ENCODE results near the gene COL23A1.
"Not testable (repeated sequence)": the region's sequence is repeated elsewhere in the genome, so short reads cannot be mapped to it uniquely, and the experiment has no call there.

COL23A1 gene

DNA sequence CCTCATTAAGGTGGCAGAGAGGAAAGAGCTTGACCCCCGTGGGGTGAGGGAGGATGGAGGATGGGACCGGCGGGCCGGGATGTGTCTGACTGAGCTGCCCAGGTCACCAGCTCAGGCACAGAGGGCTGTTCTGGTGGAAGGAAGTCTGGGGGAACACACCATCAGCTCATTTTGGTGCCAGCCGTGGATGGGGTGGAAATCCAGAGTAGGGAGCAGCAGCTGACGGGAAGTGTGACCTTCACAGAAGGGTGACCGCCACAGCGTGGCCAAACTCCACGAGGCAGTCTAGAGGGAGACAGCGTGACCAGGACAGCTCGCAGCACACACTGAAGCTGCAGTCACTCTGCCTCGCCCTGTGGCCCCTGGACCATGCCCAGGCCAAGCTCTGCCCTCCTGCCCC lies 312.3 kb downstream of the COL23A1 start:
- DNase-seq, result no peak

DNA sequence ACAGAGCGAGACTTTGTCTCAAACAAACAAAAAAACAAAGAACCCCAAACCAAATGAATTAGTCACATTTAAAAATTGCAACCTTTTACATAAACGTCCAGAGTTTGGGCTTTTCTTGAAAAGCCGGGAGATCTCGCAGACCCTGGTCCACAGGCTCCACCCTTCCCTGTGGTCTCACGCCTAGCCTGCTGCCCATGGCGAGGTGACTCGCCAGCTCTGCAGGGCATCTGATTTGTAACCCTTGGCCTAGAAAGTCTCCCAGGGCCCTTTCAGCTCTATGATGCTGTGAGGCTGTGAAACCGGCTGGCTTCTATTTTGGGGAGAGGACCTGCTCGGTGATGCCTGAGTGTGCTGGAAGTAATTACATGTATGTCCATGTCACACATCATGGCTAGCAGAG lies 312.8 kb downstream of the COL23A1 start:
- no peak for DNase-seq

DNA sequence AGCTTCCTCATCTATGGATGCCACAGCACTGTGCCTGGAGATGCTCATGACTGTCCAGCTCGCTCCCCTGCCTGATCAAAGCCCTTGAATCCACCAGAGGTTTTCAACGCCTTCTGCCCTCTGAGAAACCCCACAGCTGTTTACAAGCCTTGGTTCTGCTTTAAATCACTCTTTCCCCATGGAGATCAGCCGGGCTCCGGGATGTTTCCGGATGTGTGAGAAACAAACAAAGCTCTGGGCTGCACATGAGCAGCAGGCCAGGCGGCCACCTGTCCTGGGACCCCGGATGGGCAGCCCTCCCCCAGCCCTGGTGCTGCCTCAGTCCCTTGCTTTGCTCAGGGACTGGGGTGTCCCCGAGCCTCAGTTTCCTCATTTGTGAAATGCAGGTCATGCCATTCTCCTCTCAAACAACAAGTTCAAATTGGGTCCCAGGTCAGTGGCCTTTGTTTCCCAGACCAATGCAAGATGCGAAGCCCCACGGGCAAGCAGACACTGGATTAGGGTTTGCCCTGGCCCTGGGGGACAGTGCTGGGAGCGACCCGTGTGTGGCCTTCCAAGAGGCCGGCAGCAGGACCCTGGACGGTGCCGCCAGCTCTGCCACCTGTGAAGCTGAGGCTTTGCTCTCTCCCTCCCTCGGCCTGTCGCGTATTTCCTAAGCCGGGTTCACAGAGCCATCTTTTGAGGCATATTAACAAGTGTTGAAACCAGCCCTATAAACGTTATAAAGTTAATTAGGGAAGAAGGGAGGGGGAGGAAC lies 315.2 kb downstream of the COL23A1 start:
- no peak for DNase-seq

DNA sequence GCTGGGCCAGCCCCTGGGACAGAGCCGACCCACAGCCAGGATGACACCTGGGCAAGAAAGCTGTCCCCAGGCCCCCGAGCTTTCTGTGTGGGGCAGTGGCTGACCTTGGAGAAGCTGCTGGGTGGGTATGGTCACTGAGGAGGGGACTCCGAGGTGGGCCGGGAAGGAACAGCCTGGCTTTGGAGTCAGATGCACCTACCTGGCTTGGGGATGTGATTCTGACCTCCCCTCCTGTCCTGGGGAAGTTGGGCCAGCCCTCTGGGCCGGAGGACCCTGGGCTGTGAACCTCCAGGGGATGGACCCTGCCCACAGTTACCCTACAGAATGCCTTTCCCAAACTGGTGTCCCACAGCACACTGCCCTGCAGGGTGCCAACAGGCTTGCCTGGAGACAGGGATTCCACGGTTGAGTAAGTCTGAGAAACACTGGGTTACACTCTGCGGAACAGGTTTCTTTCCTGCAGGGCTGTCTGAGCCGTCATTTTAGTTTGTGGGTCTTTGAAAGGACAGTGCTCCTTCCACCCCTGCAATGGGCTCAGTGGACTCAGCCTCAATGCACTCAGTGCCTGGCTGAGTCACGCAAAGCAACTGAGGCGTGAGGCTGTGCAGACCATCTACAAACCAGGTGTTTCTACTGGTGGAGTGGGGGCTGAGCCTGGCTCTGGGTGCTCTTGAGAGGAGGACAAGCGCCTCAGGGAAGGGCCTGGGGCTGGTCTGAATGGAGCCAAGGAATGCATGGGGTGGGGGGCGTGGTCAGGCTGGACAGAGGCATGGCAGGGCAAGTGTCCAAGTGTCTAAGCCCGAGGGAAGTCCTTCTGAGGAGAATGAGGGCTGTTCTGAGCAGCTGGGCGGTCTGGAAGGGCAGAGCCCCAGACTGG lies 316.3 kb downstream of the COL23A1 start:
- no peak for DNase-seq

DNA sequence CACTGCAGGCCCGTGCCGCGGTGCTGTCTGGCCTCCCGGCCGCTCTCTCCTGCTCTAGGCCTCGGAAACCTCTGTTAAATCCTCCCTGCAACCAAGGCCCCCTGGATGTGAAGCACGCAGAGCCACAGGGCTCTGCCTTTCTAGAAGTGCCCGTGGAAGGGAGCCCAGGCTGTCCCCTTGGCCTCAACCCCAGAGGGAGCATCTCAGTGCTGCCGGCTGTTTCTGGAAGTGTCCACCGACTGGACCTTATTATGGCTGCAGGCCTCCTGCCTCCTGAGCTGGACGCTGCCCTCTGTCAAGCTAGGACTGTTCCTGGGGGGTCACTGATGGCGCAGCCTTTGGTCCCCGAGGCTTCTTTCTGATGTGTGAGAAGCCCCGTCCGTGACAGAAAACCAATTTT lies 317.2 kb downstream of the COL23A1 start:
- DNase-seq, result no peak

DNA sequence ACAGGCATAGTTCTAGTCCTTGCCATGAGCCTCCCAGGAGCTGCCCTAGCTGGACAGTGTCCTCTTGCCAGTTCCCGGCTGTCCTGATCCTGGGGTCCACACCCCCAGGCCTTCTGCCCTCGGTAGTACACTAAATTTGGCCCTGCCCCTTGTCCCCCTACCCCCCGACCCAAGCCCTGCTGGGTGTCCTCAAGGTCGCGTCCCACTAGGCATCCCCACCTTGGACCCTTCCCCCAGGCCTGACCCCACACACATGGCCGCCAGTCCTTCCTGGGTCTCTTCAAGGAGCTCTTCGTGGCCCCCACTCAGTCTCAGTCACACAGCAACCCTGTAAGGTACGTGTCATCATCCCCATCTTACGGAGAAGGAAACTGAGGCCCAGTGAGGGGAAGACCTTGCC lies 317.6 kb downstream of the COL23A1 start:
- DNase-seq, result no peak

DNA sequence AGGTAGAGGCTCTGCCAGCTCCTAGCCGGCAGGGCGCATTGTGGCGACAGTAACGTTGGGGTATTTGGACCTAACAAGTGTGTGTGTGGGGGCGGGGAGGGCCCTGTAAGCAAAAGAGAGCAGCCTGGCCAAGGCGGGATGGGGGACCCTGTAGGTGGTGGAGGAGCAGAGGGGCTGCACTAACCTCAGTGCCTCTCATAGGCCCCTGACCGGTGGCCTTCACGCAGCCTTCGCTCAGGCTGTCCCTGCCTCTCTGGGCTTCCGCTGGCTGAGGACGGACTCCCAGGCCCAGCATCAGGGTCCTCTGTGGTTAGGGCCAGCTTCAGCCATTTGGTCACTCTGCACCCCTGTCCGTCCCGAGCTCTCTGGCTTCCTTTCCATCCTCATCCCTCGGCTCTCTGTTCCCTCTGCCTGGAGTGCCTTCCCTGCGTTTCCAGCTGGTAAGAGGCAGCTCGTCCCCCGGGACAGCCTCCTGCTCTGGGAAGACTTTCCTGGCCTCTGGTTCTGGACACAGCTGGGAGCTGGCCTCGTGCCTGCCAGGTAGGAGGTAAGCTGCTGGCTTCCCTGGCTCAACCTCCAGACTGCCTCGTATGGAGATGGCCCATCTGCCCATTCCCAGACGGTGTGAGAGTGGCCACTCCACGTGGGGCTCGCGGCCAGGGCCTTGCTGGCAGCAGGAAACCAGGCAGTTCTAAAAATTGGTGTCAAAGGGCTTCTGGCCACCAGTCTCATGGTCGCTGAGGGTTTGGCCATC lies 318.3 kb downstream of the COL23A1 start:
- no peak for DNase-seq

DNA sequence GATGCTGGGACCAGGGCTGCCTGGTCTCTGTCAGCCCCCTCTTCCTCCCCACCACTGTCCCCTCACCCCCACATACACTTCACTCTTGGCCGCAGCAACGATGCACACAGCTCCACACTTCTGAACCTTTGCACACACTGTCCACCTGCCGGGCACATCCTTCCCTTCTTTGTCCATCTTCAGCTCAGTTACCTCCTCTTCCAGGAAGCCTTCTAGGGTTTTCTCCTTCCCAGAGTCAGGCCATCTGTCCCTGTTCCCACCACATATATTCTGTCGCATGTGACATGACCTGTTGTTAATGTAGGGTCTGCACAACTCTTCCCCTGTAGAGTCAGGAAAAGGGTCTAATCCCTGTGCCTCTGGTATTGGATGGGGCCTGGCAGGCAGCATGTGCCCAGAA lies 319.0 kb downstream of the COL23A1 start:
- no peak for DNase-seq

DNA sequence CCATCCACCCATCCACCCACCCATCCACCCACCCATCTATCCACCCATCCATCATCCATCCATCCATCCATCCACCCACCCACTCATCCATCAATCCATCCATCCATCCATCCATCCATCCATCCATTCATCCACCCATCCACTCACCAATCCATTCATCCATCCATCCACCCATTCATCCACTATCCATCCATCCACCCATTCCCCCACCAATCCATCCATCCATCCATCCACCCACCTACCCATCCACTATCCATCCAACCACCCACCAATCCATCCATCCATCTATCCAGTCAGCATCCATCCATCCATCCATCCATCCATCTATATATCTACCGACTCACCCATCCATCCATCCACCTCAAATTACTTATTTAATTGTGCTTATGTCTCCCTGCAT lies 320.7 kb downstream of the COL23A1 start:
- no peak for DNase-seq

DNA sequence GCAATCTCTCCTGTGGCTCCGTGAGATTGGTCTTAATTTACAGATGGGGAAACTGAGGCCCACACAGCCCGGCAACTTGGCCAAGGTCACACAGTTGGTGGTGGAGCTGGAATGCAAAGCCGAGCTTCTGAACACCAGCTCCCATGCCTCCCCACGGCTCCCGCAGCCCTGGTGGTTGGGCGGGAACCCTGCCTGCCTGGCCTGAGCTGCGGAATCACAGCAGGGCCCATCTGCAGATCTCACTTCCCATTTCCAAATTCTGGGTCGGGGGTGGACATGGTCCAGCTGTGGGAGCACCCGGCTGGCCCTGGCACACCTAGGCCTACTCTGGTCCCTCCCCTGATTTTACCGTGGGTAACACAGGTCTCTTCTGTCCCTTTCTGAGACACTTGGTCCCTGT lies 322.3 kb downstream of the COL23A1 start:
- no peak for DNase-seq

DNA sequence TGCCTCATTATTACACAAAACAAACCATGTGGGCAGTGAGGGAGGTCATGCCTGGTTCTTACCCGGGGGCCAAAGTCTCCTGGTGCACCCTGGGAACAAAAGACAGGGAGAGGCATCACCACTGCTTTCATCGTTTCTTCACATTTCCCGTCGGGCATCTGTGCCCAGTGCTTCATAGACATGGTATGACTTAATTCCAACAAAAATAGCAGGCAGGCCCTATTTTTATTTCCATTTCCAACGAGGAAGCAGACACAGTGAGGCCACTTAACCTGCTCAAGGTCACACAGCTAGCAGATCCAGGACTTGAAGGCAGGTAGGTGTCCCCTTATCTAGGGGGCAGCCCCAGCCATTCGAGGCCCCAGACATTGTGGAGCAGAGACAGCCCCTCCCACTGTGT lies 322.9 kb downstream of the COL23A1 start:
- DNase-seq, result no peak

DNA sequence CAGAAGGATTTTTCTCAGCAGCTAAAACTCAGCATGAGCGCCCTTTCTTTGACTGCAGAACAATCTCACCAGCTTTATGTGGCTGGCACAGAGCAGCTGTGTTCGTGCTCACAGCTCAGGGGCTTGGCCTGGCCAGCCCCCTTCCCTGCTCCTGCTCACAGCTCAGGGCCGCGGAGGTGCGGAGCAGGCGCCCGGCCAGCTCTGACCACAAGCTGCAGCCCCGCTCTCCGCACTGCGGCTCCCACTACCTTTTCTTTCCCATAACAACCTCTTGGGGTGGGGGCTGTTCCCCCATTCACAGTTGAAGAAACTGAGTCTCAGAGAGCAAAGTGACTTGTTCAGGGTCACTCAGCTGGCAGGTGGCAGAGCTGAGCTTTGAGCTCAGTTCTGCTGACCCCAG lies 323.6 kb downstream of the COL23A1 start:
- no peak for DNase-seq

DNA sequence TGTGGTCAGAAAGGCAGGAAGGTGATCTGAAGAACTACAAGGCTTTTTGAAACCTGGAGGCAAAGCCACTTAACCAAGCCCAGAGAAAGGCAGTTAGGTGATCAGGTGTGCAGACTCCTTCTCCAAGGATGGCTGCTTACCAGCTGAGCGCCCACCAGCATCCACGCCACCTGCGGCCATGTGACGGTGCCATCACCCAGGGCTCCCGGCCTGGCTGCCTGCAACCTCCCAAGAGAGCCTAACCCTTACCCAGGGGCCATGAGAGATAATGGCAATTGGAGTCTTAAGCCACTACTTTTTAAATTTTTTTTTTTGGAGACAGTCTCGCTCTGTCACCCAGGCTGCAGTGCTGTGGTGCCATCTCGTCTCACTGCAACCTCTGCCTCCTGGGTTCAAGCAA lies 324.4 kb downstream of the COL23A1 start:
- DNase-seq, result no peak

DNA sequence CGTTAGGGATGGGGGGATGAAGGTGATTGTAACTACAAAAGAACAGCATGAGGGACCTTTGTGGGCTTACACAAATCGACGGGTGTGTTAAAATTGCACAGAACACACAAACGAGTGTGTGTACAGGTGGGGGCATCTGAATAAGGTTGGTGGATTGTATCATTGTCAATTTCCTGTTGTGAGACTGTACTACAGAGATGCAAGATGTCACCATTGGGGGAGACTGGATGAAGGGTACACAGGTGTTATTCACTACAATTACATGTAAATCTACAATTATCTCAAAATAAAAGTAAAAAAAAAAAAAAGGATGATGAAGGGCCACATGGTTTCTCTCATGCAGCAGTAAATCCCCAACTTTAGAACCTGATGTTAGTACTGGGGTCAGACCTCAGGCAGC lies 326.1 kb downstream of the COL23A1 start:
- DNase-seq, result no peak

DNA sequence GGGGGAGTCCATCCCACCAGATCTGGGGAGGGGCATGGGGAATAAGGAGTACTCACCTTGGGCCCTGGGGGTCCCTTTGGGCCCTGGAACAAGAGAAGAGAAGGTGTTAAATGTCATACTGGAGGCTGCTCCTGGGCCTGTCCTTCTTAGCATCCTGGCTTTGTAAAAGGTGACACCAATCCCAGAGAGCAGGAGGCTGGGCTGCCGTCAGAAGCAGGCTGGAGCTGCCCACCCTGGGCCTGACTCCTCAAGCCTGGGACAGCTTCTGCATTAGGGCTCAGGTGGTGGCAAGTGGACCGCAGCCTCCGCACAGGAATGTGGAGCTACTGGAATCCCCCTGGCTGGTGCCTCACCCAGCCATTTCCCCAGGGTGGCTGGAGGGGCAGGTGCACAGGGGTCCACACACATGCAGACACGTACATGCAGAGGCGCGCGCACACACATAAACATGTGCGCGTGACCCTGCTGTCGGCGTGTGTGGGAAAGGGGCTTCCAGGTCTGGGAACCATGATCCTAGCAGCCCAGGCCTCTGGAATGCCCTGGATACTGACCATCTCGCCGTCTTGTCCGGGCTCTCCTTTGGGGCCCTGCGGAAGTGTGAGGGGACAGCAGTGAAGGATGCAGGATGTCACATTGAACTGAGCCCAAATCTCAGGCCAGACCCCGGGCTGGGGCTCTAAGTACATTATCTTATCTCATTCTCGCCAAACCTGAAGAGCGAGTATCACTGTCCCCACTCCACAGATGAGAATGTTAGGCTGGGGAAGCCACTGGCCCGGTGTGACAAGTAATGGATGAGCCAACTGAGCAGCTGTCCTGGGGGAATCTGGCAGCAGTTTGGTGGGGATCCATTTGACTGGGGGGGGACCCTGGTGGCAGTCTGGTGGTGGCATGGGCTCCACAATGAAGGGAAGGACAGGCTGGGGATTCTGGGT lies 328.3 kb downstream of the COL23A1 start:
- no peak for DNase-seq

DNA sequence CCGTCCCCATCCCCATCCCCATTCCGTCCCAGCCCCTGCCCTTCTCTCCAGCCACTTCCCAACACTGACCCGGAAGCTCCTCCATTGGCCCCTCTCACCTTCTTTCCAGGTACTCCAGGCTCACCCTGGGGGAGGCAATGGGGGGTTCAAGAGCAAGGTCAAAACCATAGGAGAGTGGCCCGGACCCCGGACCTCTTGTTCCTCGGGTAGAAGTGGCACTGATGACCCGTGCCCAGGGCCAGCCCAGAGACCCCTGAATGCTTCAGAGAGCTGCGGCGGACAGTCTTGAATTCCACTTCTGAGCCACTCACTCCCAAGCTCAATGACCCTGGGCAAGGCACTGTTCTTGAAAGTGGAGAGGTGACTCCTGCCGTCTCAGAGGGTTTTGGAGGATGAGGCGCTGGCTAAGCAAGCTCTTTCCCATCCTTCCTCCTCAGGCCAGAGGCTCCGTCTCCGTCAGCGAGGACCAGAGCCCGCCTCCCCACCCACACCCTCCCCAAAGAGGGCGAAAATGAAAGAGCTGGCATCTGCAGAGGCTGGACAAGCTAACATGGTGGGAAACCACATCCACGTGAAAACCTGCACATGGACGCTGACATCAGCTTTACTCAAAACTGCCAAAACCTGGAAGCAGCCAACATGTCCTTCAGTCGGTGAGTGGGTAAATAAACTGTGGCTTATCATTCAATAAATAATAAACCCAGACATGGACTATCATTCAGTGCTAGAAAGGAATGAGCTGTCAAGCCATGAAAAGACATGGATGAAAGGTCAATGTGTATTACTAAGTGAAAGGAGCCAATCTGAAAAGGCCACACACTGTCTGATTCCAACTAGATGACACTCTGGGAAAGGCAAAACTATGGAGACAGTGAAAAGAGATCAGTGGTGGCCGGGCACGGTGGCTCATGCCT lies 330.3 kb downstream of the COL23A1 start:
- no peak for DNase-seq

DNA sequence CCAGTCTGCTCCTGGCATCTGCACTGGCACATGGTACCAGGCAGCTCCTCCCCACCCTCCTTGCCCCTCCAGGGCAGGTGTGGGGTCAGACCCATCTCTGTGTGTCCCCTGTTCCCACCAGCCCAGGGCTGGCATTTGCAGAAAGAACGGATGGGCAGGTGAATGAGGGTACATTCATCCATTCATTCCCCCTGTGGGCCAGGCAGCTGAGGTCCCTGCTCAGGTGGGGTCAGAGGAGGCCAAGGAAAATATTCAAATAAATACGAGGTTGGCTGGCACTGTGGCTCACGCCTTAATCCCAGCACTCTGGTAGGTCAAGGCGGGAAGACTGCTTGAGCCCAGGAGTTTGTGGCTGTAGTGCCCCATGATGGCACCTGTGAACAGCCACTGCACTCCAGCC lies 332.5 kb downstream of the COL23A1 start:
- no peak for DNase-seq

DNA sequence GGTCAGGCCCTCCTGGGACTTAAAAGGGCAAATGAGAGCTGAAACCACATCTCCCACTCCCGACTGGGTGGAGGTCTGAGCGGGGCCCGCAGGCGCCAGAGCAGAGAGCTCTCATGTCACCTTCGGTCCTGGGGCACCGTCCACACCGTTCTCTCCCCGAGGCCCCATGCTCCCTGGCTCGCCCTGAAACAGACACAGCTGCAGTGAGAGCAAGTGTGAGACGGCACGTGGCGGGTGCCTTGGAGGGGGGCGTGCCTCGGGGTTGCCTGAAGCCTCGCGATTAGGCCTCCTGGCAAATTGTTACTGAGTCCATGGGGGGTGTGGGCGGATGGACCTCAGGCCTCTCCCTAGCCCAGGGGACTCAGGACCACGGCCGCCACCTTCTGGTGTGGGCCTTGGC lies 333.4 kb downstream of the COL23A1 start:
- DNase-seq, result no peak

DNA sequence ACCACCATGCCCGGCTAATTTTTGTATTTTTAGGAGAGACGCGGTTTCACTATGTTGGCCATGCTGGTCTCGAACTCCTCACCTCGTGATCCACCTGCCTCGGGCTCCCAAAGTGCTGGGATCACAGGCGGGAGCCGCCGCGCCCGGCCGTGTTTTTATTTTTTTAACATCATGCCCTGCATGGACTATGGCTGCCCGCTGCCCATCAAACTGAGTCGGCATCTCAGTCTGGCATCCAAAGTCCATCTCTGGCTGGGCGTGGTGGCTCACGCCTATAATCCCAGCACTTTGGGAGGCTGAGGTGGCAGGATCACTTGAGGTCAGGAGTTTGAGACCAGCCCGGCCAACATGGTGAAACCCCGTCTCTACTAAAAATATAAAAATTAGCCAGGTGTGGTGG lies 336.6 kb downstream of the COL23A1 start:
- DNase-seq, result not testable (repeated sequence)

DNA sequence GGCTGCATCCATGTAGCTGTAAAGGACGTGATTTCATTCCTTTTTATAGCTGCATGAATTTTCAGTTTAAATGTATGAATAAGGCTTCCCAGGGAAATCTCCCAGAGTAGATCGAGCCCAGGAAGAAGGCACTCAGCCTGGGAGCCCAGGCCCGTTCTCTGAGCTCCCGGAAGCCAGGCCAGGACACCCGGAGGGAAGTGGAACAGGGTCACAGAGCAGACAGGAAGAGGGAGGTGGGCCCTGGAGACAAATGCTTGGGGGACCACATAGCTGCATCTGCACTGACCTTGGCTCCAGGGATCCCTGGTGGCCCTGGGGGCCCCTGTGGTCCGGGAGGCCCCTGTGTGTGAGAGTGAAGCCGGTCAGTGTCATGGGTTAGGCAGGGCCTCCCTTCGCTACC lies 337.9 kb downstream of the COL23A1 start:
- DNase-seq, result no peak

DNA sequence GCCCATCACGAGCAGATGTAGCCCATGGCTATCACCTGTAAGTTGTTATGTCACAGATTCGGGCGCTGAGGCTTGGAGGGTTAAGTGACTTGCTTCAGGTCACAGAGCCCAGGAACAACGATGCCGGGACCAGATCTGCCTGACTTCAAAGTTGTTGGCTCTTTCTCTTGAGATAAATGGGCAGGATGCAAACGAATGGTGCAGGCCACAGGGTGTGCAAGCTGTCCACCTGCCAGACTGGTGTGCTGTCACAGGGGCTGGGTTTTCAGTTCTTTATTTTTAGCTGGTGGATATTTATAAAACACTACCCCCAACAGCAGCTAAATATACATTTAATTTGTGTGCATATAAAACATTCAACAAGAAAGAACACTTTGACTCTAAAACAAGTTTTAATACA lies 339.9 kb downstream of the COL23A1 start:
- no peak for DNase-seq
